ENCODE data around the gene CNTNAP5.

The CNTNAP5 gene

GRCh38 chr2:124740636-124741035 is 715.5 kb downstream of the CNTNAP5 start:
- no peak for DNase-seq

GRCh38 chr2:124753842-124754241 is 728.8 kb downstream of the CNTNAP5 start:
- DNase-seq, result no peak

- no peak for DNase-seq
Measured at GRCh38 chr2:124755386-124755785, 730.3 kb downstream of the CNTNAP5 start.

DNA sequence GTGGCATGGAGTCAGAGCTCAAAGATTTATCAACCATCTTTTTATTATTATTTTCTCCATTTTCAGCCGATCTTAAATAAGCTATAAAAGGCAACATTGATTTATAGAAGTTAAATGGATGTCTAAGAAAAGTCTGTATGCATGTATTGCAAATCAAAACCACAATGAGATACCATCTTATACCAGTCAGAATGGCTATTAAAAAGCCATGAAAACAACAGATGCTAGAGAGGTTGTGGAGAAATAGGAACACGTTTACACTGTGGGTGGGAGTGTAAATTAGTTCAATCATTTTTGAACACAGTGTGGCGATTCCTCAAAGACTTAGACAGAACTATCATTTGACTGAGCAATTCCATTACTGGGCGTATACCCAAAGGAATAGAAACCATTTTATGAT is 731.0 kb downstream of the CNTNAP5 start:
- DNase-seq, result no peak

DNA sequence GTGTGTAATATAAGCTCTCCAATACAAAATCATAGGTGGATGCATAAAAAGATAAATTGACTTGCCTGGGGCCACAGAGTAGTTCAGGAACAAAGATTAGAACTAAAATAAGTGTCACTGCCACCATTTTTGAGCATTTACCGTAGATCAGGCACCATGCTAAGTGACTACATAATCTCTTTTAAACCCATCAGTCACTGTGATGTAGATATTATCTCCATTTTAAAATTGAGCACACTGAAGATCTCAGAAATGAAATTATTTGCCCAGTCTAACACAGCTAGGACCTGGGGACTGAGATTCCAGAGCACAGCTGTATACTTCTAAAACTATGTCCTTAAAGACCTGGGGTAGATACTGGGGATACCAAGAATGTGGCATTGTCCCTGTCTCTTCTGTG is 737.3 kb downstream of the CNTNAP5 start:
- DNase-seq, result no peak

DNA sequence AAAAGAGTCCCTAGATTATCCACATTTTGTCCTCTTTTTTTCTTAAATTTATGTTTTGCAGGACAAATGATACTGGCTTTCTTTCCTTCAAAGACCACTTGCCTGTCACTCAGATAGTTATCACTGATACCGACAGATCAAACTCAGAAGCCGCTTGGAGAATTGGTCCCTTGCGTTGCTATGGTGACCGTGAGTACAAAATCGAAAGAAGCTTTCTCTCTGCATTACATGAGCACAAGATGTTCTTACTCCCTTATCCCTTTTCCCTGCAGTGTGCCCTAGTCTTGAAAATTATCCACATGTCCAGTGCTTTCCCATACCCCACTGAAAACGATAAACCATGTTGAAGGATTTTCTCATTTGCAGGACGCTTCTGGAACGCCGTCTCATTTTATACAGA is 738.5 kb downstream of the CNTNAP5 start:
- DNase-seq, result no peak

- DNase-seq, result no peak
Measured at GRCh38 chr2:124774781-124775180, 749.7 kb downstream of the CNTNAP5 start.

DNA sequence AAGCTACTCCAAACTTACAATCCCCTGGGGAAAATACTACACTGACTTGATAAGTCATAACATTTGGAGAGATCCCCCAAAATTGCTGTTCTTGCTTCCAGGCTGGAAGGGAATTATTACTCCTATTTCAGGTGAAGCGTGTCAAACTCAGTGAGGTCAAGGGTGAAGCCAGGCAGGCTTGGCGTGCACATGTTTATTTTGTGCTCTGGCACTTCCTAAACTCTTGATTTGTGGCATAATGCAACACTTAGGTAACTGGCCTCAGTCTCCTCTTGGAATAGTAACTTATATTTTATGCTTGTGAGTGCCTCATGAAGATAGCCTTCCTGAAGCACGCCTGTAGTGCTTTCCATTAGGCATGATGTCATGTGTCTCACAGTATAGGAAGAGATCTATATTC is 751.2 kb downstream of the CNTNAP5 start:
- no peak for DNase-seq

DNA sequence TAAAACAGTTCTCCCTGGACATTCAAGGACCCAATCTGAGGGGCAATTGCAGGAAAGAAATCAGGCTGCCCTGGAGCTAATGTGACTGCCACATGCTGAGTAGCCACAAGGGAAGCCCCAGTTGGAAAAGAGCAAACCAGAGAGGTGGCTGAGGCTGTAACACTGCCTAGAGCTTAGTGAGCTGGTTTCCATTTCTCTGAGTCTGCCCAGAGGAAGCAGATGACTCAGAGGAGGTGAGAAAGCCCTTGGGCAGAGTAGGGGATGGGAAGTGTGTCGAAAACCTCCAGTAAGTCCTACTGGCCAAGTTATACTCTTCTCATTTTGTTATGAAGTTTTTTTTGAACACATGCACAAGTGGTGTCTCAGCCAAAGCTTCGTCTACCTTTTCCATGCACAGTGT is 753.0 kb downstream of the CNTNAP5 start:
- DNase-seq, result no peak

- no peak for DNase-seq
Measured at GRCh38 chr2:124796647-124797046, 771.6 kb downstream of the CNTNAP5 start.

- DNase-seq, result no peak
Measured at GRCh38 chr2:124797049-124797448, 772.0 kb downstream of the CNTNAP5 start.

- no peak for DNase-seq
Measured at GRCh38 chr2:124798551-124798950, 773.5 kb downstream of the CNTNAP5 start.

DNA sequence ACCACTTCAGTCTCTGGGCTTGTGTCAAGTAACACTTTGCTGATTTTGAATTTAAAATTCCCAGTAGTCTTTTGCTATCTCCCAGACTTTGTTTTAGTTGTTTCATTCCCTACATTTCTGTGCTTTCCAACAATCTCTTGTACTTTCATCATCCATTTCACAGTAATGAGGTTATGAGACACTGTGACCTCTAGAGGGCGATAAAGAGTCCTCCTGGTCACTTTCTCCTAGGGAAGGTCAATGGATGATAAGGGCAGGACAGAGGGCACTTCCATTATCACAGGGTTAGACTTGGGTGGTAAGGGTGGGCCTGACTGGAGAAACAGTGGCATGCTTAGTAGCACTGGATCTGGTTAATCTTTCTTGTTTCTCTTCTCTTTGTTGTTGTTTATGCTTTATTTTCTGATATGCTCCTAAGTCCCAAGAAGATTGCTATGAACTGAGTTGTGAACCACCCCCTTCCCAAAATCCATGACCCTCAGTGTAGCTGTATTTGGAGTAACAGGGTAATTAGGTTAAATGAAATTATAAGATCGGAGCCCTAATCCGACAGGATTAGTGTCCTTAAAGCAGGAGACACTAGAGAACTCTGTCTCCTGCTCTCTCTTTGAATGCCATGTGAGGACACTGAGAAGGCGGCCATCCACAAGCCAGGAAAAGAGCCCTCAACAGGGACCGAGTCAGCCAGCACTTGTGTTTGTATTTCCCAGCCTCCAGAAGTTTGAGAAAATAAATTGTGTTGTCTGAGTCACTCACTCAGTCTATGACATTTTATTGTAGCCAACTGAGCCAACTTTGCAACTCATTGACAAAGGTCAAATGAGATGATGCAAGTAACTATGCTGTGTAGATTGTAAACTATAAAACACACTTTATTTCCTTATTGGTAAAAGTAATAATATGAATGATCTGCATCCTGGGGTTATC is 779.2 kb downstream of the CNTNAP5 start:
- peak; percentile 45 for DNase-seq

GRCh38 chr2:124805060-124805459 is 780.0 kb downstream of the CNTNAP5 start:
- no peak for DNase-seq

- no peak for DNase-seq
Measured at GRCh38 chr2:124810132-124810531, 785.0 kb downstream of the CNTNAP5 start.

- DNase-seq, result no peak
Measured at GRCh38 chr2:124814968-124815745, 790.1 kb downstream of the CNTNAP5 start.

DNA sequence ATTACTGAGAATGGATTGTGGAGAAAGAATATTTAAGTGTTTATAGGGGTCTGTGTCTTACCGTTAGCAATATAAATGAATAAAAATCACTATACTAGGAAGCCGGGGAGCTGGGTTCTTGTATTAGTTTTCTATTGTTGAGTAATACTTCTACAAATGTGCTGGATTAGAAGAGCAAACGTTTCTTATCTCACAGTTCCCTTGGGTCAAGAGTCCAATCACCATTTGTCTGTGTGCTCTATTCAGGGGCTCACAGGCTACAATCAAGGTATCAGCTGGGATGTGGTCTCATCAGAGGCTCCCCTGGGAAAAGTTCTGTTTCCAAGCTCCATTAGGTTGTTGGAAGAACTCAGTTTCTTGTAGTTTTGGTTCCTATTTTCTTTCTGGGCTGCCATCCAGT is 790.9 kb downstream of the CNTNAP5 start:
- DNase-seq, result no peak

DNA sequence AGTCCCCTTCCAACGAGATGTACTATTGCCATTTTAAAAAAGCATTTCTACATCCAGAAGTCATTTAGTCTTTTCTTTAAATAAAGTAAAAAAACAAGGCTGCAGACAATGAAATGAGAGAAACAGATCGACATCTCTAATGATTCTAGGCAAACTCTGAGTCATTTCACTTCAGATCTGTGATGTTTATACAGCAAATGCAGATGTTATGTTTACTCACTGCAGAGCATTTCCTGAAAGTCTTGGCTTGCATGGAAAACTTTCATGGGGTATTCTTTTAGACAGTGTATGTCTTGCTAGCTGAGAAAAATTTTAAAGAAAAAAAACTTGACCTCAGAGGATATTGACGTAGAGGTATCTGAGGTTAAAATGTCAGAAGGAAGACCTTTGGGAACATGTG is 797.4 kb downstream of the CNTNAP5 start:
- no peak for DNase-seq

DNA sequence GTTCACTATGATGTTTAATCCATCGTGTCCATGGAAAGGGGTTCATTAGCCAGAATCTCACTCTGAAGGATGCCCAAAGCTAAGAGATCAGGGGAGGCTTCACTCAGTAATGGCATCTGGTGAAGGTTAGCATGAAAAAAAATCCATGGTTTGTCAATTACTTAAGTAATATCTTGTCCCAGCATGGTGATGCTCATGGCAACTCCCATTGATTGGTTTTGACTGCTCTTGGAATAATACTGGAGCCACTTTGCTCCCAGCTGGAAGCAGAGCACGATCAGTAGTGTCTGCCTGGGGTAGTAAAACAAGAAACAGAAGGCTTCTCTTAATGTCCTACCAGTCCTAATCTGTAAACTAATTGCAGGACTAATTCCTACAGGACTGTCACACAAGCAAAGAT is 799.4 kb downstream of the CNTNAP5 start:
- DNase-seq, result no peak

DNA sequence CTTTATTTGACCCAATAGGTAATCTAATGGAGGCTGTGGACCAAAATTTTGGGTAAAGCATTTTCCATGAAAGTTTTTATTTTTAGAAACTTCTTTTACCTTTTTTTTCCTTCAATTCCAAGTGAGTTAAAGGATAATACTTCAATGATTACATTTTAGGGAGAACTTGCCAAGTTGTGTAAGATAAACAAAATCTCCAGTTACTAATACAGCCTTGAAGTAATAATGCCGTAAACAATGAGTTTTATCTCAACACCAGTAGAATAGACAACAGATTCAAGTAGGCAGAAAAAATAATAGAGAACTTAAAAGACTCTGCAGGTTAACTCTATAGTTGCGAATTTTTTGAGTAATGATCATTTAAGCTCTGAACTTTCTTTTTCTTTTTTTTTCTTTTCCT is 807.4 kb downstream of the CNTNAP5 start:
- DNase-seq, result no peak

DNA sequence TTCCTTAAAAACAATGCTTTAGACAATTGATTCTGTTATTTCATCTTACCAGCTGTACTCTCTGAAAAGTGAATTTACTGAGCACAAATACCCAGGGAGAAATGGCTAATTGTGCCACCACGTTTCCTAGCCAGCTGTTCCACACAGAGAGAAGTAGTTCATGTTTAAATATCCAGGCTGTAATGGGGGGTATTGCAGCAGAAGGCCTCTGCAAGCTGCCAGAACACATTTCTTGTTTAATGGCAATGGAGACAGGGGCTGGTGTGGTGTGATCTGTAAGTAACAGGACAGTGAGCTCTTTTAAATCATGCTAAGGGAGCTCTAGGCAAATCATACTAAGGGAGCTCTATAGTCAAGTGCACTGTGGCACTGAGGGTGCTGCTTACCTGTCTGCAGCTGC is 809.2 kb downstream of the CNTNAP5 start:
- no peak for DNase-seq

DNA sequence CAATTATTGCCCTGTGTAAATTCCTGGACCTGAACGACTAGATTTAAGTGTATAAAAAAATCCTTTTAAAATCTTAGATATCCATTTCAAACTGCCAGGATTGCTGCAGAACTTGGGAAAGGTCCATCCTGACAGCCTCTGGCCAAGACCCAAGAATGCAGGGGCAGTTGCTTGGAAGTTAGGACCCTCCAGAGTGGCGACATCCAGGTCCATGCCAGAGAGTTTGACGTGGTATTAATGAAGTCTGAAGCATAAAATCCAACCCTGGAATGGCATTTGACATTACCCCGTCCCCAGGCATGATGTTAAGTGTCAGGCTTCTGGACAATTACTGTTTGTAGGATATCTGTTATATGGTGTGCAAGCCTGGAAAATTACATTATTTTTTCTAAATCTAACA is 810.2 kb downstream of the CNTNAP5 start:
- no peak for DNase-seq

DNA sequence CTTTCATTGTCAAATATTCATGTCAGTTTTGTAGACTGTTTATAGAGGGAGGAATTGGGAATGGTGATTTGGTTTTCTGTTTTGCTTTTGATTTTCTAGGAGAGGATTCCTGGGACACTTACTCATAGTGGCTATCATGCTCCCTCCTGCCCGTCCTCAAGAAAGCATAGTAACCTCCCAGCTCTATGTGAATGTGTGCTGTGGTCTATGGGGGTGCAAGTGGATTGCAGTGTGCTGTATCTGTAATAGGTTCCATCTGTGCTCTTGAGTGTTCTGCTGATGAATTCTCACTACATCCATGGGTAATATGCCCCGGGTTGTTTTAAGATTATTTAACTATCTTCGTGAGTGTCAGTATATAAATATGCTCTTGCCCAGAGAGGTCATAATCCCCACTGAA is 811.3 kb downstream of the CNTNAP5 start:
- DNase-seq, result no peak

DNA sequence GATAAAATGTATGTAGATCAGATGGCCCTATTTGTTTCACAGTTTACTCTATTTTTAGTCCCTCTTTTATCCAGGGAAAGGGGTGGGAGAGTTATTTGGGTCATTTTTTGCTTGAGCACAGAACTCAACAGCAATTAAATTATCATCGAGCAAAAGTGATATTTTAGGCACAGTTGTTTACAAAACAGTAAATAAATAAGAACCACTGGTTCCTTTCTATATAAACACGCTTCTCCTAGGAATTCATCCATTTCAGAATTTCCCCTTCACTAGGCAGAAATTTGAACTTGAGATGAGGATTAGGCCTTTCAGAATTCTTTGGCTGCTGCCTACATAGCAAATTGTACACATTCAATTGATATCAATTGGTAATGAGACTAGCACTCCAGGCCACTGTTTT is 812.4 kb downstream of the CNTNAP5 start:
- no peak for DNase-seq

All from activated CD4-positive, alpha-beta T cell treated with anti-CD3 and anti-CD28 coated beads, Interleukin-2, Interleukin-6, amounts not matched to agents 100 ng/mL and 50 ng/mL, durations not matched to agents 16 hours and 8 hours (primary cell).